Measurements from ENCODE around the gene ARMH3. TPM values are rescaled to one million over a fixed set of nuclear protein-coding genes. Genes with fewer than 3 reads are reported as not detected.

Gene ARMH3
- total and polyA plus RNA-seq, 3 experiments from 2014 or later, result 23.1 to 25.7 (median 25.1) TPM

GRCh38 chr10:101889256-101890210 lies 166.4 kb downstream of the ARMH3 start:
- Histone ChIP-seq H3K27me3 (ENCODE audit: insufficient read depth, low read length, poor library complexity, severe bottlenecking) (no peaks in the 10 kb centered on the region), H3K9me3 (ENCODE audit: low read length) (no peaks in the 10 kb centered on the region), H3K36me3 (ENCODE audit: insufficient read depth, low read length) (no peaks in the 10 kb centered on the region), H3K27ac (ENCODE audit: low read depth, low read length) (no peak overlapping the region), H3K4me3 (ENCODE audit: low read length) (no peak overlapping the region), H3K4me1 (ENCODE audit: insufficient read depth, low read length) (no peaks in the 10 kb centered on the region)
- no peaks in the 10 kb centered on the region for H3K9me3 Mint-ChIP-seq
- H3K4me1 Mint-ChIP-seq, result peaks cover 0 to 17% (median 5%) of the 10 kb centered on the region in 3 donors
- no peaks in the 10 kb centered on the region for H3K27me3 Mint-ChIP-seq
- H3K36me3 Mint-ChIP-seq, result peaks cover 0 to 33% (median 12%) of the 10 kb centered on the region in 3 donors
- no peak overlapping the region for H3K4me3 Mint-ChIP-seq
- ChIA-PET CTCF (interaction anchor here (0.6 to 3.6 kb wide), 18 partner anchors 8 to 184 kb away, joined by 3 to 24 read pairs (median 4); no protein-coding TSS in a partner anchor), POLR2A (no interaction called here)
- peak overlapping the region in 5 of 8 donors; percentile 19 to 66 (median 23) for H3K27ac Mint-ChIP-seq
- peak; percentile 29 to 71 (median 42) for DNase-seq

GRCh38 chr10:101888251-101888949 lies 167.6 kb downstream of the ARMH3 start:
- Histone ChIP-seq H3K9me3 (ENCODE audit: low read length) (no peaks in the 10 kb centered on the region), H3K27ac (ENCODE audit: low read depth, low read length) (no peak overlapping the region), H3K4me1 (ENCODE audit: insufficient read depth, low read length) (no peaks in the 10 kb centered on the region), H3K4me3 (ENCODE audit: low read length) (no peak overlapping the region), H3K36me3 (ENCODE audit: insufficient read depth, low read length) (no peaks in the 10 kb centered on the region), H3K27me3 (ENCODE audit: insufficient read depth, low read length, poor library complexity, severe bottlenecking) (no peaks in the 10 kb centered on the region)
- no peaks in the 10 kb centered on the region for H3K27me3 Mint-ChIP-seq
- H3K4me3 Mint-ChIP-seq, result no peak overlapping the region
- H3K36me3 Mint-ChIP-seq, result peaks cover 0 to 35% (median 15%) of the 10 kb centered on the region in 3 donors
- DNase-seq, result no peak
- peaks cover 0 to 13% (median 5%) of the 10 kb centered on the region in 3 donors for H3K4me1 Mint-ChIP-seq
- ChIA-PET POLR2A (no interaction called here), CTCF (interaction anchor here (0.6 to 3.6 kb wide), 8 partner anchors 15 to 186 kb away, joined by 3 to 24 read pairs (median 3); no protein-coding TSS in a partner anchor)
- peak overlapping the region in 1 of 8 donors; percentile 30 for H3K27ac Mint-ChIP-seq
- H3K9me3 Mint-ChIP-seq, result no peaks in the 10 kb centered on the region

GRCh38 chr10:101887775-101888174 lies 168.2 kb downstream of the ARMH3 start:
- H3K27me3 ChIP-seq (ENCODE audit: insufficient read depth, low read length, poor library complexity, severe bottlenecking), result no peaks in the 10 kb centered on the region
- DNase-seq, result no peak
- no peak overlapping the region for H3K27ac ChIP-seq (ENCODE audit: low read depth, low read length)
- ChIA-PET POLR2A (no interaction called here), CTCF (interaction anchor here (0.6 to 3.6 kb wide), 6 partner anchors 16 to 186 kb away, joined by 3 to 24 read pairs (median 3); no protein-coding TSS in a partner anchor)
- Mint-ChIP-seq H3K4me3 (no peak overlapping the region), H3K9me3 (no peaks in the 10 kb centered on the region), H3K27ac (no peak overlapping the region), H3K4me1 (peaks cover 0 to 13% (median 5%) of the 10 kb centered on the region in 3 donors), H3K36me3 (peaks cover 0 to 37% (median 15%) of the 10 kb centered on the region in 3 donors), H3K27me3 (no peaks in the 10 kb centered on the region)
- H3K36me3 ChIP-seq (ENCODE audit: insufficient read depth, low read length), result no peaks in the 10 kb centered on the region
- no peaks in the 10 kb centered on the region for H3K9me3 ChIP-seq (ENCODE audit: low read length)
- no peaks in the 10 kb centered on the region for H3K4me1 ChIP-seq (ENCODE audit: insufficient read depth, low read length)
- H3K4me3 ChIP-seq (ENCODE audit: low read length), result no peak overlapping the region

- no peaks in the 10 kb centered on the region for H3K9me3 ChIP-seq (ENCODE audit: low read length)
- no peaks in the 10 kb centered on the region for H3K27me3 ChIP-seq (ENCODE audit: insufficient read depth, low read length, poor library complexity, severe bottlenecking)
- H3K4me1 Mint-ChIP-seq, result peaks cover 0 to 13% (median 5%) of the 10 kb centered on the region in 3 donors
- no peaks in the 10 kb centered on the region for H3K4me1 ChIP-seq (ENCODE audit: insufficient read depth, low read length)
- H3K9me3 Mint-ChIP-seq, result no peaks in the 10 kb centered on the region
- CTCF ChIA-PET, result interaction anchor here (3.6 kb wide), 1 partner anchor 187 kb away, joined by 24 read pairs; no protein-coding TSS in a partner anchor
- H3K36me3 Mint-ChIP-seq, result peaks cover 0 to 39% (median 16%) of the 10 kb centered on the region in 3 donors
- H3K27ac ChIP-seq (ENCODE audit: low read depth, low read length), result no peak overlapping the region
- peak overlapping the region in 3 of 8 donors; percentile 10 to 46 (median 14) for H3K27ac Mint-ChIP-seq
- no peak for DNase-seq
- H3K4me3 ChIP-seq (ENCODE audit: low read length), result no peak overlapping the region
- no peaks in the 10 kb centered on the region for H3K36me3 ChIP-seq (ENCODE audit: insufficient read depth, low read length)
- no peaks in the 10 kb centered on the region for H3K27me3 Mint-ChIP-seq
- no peak overlapping the region for H3K4me3 Mint-ChIP-seq
- POLR2A ChIA-PET, result no interaction called here
Observed at GRCh38 chr10:101886521-101887312, 169.3 kb downstream of the ARMH3 start.

GRCh38 chr10:101881036-101881774 lies 174.8 kb downstream of the ARMH3 start:
- DNase-seq, result no peak
- Mint-ChIP-seq H3K4me1 (peaks cover 4 to 12% (median 5%) of the 10 kb centered on the region in 3 donors), H3K9me3 (no peaks in the 10 kb centered on the region), H3K27me3 (no peaks in the 10 kb centered on the region), H3K4me3 (no peak overlapping the region), H3K36me3 (peaks cover 0 to 33% (median 18%) of the 10 kb centered on the region in 3 donors), H3K27ac (peak overlapping the region in 1 of 8 donors; percentile 57)
- Histone ChIP-seq H3K27me3 (ENCODE audit: insufficient read depth, low read length, poor library complexity, severe bottlenecking) (no peaks in the 10 kb centered on the region), H3K9me3 (ENCODE audit: low read length) (no peaks in the 10 kb centered on the region), H3K36me3 (ENCODE audit: insufficient read depth, low read length) (no peaks in the 10 kb centered on the region), H3K4me1 (ENCODE audit: insufficient read depth, low read length) (no peaks in the 10 kb centered on the region), H3K27ac (ENCODE audit: low read depth, low read length) (no peak overlapping the region), H3K4me3 (ENCODE audit: low read length) (no peak overlapping the region)
- ChIA-PET CTCF (interaction anchor here (1.2 to 1.5 kb wide), 3 partner anchors 9 to 192 kb away, joined by 3 to 5 read pairs (median 4); no protein-coding TSS in a partner anchor), POLR2A (no interaction called here)

GRCh38 chr10:101880232-101880573 lies 175.8 kb downstream of the ARMH3 start:
- Mint-ChIP-seq H3K4me3 (no peak overlapping the region), H3K36me3 (peaks cover 0 to 32% (median 15%) of the 10 kb centered on the region in 3 donors), H3K27me3 (no peaks in the 10 kb centered on the region), H3K9me3 (no peaks in the 10 kb centered on the region), H3K4me1 (peaks cover 12 to 20% (median 14%) of the 10 kb centered on the region in 3 donors), H3K27ac (no peak overlapping the region)
- ChIA-PET CTCF (interaction anchor here (1.4 to 1.5 kb wide), 2 partner anchors 10 to 39 kb away, joined by 4 to 5 read pairs; no protein-coding TSS in a partner anchor), POLR2A (no interaction called here)
- H3K27me3 ChIP-seq (ENCODE audit: insufficient read depth, low read length, poor library complexity, severe bottlenecking), result no peaks in the 10 kb centered on the region
- H3K36me3 ChIP-seq (ENCODE audit: insufficient read depth, low read length), result no peaks in the 10 kb centered on the region
- no peaks in the 10 kb centered on the region for H3K4me1 ChIP-seq (ENCODE audit: insufficient read depth, low read length)
- DNase-seq, result no peak
- H3K9me3 ChIP-seq (ENCODE audit: low read length), result no peaks in the 10 kb centered on the region
- H3K27ac ChIP-seq (ENCODE audit: low read depth, low read length), result no peak overlapping the region
- H3K4me3 ChIP-seq (ENCODE audit: low read length), result no peak overlapping the region

All from CD8-positive, alpha-beta memory T cell (primary cell).